Measurements from ENCODE around the gene ASPSCR1. TPM values are rescaled to one million over a fixed set of nuclear protein-coding genes. Genes with fewer than 3 reads are reported as not detected.

Gene ASPSCR1
- total and polyA plus RNA-seq, 2 of the 8 experiments (the other 6 are each of a cell fraction or from before 2014, with no cell fraction given) = 33.3 to 43.7 TPM

- TF ChIP-seq, protein P1, sequence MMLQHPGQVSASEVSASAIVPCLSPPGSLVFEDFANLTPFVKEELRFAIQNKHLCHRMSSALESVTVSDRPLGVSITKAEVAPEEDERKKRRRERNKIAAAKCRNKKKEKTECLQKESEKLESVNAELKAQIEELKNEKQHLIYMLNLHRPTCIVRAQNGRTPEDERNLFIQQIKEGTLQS (IDR thresholded peaks at IDR 0.05; ENCODE audit: insufficient read depth, low read depth, low read length) = no peak
- no peak for TF ChIP-seq ZNF274 (IDR thresholded peaks at IDR 0.05; ENCODE audit: borderline replicate concordance, extremely low read depth, low read length)
- TF ChIP-seq BRCA1 (IDR thresholded peaks at IDR 0.05; ENCODE audit: low read depth, low read length) = no peak
- no peak for TF ChIP-seq RNF2 (IDR thresholded peaks at IDR 0.05; ENCODE audit: borderline replicate concordance, low read depth, low read length, missing control alignments, poor library complexity, severe bottlenecking)
- TF ChIP-seq, protein P2, sequence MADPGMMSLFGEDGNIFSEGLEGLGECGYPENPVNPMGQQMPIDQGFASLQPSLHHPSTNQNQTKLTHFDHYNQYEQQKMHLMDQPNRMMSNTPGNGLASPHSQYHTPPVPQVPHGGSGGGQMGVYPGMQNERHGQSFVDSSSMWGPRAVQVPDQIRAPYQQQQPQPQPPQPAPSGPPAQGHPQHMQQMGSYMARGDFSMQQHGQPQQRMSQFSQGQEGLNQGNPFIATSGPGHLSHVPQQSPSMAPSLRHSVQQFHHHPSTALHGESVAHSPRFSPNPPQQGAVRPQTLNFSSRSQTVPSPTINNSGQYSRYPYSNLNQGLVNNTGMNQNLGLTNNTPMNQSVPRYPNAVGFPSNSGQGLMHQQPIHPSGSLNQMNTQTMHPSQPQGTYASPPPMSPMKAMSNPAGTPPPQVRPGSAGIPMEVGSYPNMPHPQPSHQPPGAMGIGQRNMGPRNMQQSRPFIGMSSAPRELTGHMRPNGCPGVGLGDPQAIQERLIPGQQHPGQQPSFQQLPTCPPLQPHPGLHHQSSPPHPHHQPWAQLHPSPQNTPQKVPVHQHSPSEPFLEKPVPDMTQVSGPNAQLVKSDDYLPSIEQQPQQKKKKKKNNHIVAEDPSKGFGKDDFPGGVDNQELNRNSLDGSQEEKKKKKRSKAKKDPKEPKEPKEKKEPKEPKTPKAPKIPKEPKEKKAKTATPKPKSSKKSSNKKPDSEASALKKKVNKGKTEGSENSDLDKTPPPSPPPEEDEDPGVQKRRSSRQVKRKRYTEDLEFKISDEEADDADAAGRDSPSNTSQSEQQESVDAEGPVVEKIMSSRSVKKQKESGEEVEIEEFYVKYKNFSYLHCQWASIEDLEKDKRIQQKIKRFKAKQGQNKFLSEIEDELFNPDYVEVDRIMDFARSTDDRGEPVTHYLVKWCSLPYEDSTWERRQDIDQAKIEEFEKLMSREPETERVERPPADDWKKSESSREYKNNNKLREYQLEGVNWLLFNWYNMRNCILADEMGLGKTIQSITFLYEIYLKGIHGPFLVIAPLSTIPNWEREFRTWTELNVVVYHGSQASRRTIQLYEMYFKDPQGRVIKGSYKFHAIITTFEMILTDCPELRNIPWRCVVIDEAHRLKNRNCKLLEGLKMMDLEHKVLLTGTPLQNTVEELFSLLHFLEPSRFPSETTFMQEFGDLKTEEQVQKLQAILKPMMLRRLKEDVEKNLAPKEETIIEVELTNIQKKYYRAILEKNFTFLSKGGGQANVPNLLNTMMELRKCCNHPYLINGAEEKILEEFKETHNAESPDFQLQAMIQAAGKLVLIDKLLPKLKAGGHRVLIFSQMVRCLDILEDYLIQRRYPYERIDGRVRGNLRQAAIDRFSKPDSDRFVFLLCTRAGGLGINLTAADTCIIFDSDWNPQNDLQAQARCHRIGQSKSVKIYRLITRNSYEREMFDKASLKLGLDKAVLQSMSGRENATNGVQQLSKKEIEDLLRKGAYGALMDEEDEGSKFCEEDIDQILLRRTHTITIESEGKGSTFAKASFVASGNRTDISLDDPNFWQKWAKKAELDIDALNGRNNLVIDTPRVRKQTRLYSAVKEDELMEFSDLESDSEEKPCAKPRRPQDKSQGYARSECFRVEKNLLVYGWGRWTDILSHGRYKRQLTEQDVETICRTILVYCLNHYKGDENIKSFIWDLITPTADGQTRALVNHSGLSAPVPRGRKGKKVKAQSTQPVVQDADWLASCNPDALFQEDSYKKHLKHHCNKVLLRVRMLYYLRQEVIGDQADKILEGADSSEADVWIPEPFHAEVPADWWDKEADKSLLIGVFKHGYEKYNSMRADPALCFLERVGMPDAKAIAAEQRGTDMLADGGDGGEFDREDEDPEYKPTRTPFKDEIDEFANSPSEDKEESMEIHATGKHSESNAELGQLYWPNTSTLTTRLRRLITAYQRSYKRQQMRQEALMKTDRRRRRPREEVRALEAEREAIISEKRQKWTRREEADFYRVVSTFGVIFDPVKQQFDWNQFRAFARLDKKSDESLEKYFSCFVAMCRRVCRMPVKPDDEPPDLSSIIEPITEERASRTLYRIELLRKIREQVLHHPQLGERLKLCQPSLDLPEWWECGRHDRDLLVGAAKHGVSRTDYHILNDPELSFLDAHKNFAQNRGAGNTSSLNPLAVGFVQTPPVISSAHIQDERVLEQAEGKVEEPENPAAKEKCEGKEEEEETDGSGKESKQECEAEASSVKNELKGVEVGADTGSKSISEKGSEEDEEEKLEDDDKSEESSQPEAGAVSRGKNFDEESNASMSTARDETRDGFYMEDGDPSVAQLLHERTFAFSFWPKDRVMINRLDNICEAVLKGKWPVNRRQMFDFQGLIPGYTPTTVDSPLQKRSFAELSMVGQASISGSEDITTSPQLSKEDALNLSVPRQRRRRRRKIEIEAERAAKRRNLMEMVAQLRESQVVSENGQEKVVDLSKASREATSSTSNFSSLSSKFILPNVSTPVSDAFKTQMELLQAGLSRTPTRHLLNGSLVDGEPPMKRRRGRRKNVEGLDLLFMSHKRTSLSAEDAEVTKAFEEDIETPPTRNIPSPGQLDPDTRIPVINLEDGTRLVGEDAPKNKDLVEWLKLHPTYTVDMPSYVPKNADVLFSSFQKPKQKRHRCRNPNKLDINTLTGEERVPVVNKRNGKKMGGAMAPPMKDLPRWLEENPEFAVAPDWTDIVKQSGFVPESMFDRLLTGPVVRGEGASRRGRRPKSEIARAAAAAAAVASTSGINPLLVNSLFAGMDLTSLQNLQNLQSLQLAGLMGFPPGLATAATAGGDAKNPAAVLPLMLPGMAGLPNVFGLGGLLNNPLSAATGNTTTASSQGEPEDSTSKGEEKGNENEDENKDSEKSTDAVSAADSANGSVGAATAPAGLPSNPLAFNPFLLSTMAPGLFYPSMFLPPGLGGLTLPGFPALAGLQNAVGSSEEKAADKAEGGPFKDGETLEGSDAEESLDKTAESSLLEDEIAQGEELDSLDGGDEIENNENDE (IDR thresholded peaks at IDR 0.05; ENCODE audit: insufficient replicate concordance, low read length) = no peak
- no peak for TF ChIP-seq EGR1 (IDR thresholded peaks at IDR 0.05; ENCODE audit: borderline replicate concordance, low read depth, low read length)
- TF ChIP-seq TEAD4 (IDR thresholded peaks at IDR 0.05; ENCODE audit: low read depth, low read length) = no peak
- no peak for TF ChIP-seq RAD21 (IDR thresholded peaks at IDR 0.05 in 1 of 2, conservative IDR thresholded peaks at IDR 0.05 in 1 of 2; ENCODE audit: low read depth in 2 of 2, low read length in 2 of 2)
Measured at GRCh38 chr17:82022310-82022980, 45.0 kb downstream of the ASPSCR1 start, which contains the start of gene CENPX (continued).
